Left ventricle myocardium superior (tissue), 1 donor: ENCODE data around the gene LRRN4CL. TPM values are rescaled to one million over a fixed set of nuclear protein-coding genes. Genes with fewer than 3 reads are reported as not detected.
A peak's percentile ranks its signal among the peaks of the same experiment; 100 is the strongest.
"Not testable (repeated sequence)": the region's sequence is repeated elsewhere in the genome, so short reads cannot be mapped to it uniquely, and the experiment has no call there.

Source experiments
- ATAC-seq: fragments of 200-7000 bp; cut with Tn5 transposase; one replicate; pipeline ENCODE4 v1.9.1; 2020; ENCODE audit warnings: mild to moderate bottlenecking, moderate library complexity
- DNase-seq: peaks from one replicate; pipeline ENCODE4 v3.0.0-alpha.2; 2020
- intact Hi-C: fragments of 100-400 bp; cut with micrococcal nuclease; formaldehyde crosslinking; loops from one replicate; pipeline ENCODE4 v1.11.0; 2022
- long read RNA-seq: library from polyadenylated mRNA; unstranded; transcript quantifications from one replicate; pipeline ENCODE4 v2.0.0, GENCODE V29; 2021
- total RNA-seq: library from RNA; stranded (reverse); fragmentation: NEBNext Ultra II Directional; extraction: Animal tissue kit (Norgen Biotek cat#: 25700); gene quantifications from one replicate; pipeline ENCODE4 v1.2.1, GENCODE V29; 2021
- donor health status: DM: no; HTN: yes; CAD: no; lungs with severe emphysema.

Gene LRRN4CL
- 3.4 TPM for total RNA-seq
- long read RNA-seq, partial matches to known transcripts = 0 of 1 reads
- long read RNA-seq, other reads (novel, unspliced or antisense) = 0 of 1 reads

DNA sequence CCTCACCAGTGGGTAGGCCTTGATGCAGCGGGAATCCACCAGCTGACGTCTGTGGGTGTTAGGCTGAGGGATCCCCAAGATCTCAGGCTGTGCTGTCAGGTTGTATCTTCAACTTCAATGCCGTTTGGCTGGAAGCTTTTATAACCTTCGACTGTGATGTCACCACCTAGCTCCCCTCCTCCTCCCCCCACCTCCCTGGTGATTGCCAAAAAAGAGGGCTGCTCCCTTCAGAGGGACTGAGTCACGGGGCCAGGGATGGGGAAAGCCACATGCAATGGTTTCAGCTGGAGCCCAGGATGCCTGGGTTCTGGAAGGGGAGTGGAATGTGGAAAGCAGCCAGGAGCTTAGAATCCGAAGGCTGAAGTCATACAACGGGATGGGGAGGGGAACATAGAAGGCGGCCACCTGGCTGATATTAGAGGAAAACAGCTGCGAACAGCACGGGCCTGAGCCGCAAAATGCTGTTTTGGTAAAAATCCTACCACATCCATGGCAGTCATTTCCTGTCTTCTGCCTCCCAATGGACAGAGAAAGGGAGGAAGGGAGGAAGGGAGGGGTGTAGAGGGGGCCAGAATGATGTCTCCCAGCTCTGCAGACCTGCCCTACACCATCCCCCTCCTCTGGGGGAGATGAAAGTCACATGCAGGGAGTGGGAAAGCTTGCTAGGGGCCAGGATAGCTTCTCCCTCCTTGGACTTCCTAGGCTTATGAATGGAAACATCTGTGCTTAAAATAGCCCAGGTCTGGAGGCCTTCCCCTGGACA, at the start of gene LRRN4CL:
Gene LRRN4CL (minus strand): TSS at position 110 of the 763 bp plus-strand sequence. CDS start 1,022 bp downstream, outside the sequence.
- peak; percentile 89 for ATAC-seq

DNA sequence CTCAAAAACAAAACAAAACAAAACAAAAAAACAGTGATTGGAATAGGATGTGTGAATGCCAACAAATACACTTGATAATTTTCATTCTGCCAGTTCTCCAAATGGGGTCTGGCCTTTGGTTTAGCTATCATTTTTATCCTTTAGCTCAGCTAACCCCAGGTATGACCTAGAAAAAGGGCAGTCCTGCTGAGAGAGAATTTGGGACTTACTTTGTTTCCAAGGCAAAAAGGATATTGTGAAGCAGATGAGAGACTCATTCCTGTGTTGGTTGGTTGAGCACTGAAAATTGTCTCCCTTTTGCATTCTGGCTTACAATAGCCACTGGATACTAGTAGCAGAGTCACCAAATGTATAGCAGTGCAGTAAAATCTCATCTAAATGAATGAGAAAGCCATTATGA, 47.9 kb upstream of the LRRN4CL start:
- ATAC-seq (no peak), DNase-seq (no peak)
- intact Hi-C loops = no loop called here

More for the DNA sequence above, at the start of gene LRRN4CL:
- peak; percentile 81 for DNase-seq
- intact Hi-C loops = no loop called here

DNA sequence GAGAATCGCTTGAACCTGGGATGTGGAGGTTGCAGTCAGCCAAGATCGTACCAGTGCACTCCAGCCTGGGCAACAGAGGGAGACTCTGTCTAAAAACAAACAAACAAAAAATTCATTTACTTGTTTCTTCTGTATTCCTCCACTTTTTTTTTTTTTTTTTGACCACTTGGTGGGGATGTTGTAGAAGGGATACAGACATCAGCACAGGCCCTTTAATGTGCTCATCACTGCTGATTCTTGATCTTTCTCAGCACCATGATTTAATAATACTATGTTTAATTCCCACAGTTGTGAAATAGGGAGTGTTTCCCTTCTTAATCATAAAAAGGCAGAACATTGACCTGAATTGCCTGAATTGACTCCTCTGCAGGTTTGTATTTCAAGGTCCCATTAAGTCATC, 43.5 kb upstream of the LRRN4CL start:
- intact Hi-C loops = no loop called here
- no peak for ATAC-seq
- no peak for DNase-seq

DNA sequence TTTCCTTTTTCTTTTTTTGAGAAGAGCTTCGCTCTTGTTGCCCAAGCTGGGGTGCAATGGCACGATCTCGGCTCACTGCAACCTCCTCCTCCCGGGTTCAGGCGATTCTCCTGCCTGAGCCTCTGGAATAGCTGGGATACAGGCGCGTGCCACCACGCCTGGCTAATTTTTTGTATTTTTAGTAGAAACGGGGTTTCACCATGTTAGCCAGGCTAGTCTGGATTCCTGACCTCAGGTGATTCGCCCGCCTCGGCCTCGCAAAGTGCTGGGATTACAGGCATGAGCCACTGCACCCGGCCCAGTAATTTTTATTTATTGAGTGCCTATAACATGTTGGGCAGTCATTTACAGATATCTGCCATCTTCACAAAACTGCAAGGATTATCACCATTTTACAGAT, 40.7 kb upstream of the LRRN4CL start:
- intact Hi-C loops, DNase-seq, ATAC-seq: not testable (repeated sequence)

DNA sequence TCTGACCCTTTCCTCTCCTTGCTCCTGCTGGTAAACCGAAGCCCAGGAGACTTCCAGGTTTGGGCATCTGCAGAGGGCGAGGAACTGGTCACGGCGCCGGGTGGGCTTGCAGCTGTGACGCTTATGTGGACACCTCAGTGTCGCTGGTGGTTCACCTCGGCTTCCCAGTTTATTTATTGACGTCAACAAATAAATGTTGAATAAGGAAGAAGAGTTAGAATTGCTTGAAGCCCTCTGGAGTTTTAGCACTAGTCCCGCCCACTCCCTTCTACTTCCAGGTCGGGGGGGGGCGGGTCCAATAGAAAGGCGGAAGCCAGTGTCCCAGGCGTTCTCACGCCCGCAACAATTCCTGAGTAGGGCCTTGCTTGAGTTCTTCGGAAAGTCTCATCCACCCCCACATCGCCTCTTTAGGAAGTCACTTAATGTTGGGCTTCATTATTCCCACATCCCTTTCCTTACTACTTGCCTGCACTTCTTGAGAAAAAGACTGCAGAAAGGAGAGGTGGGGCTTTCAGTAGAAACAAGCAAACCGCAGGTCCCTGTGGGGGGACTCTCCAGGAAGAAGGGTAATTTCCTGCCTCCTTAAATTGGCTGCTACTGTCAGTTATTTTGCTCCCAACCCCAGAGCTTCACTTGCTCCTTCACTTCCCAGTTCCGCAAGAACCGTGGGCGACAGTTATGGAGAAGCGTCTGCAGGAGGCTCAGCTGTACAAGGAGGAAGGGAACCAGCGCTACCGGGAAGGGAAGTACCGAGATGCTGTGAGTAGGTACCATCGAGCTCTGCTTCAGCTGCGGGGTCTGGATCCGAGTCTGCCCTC, 39.0 kb upstream of the LRRN4CL start, which contains the start of gene TTC9C:
Gene TTC9C (plus strand): TSS at position 316 of the 818 bp plus-strand sequence. CDS start 363 bp downstream, at position 679.
- intact Hi-C loops = no loop called here
- DNase-seq = peak; percentile 88

GRCh38 chr11:62727872-62728170, 38.5 kb upstream of the LRRN4CL start:
- intact Hi-C loops = no loop called here
- ATAC-seq = peak; percentile 80
- peak; percentile 84 for DNase-seq

More for the DNA sequence above, 39.0 kb upstream of the LRRN4CL start, which contains the start of gene TTC9C:
- peak; percentile 70 for ATAC-seq

GRCh38 chr11:62727165-62727871, 38.0 kb upstream of the LRRN4CL start, which contains the start of gene HNRNPUL2:
TSS of gene HNRNPUL2 (minus strand) at chr11:62727457. CDS start at chr11:62727156, 301 bp downstream.
- DNase-seq (peak; percentile 99), ATAC-seq (peak; percentile 93)
- intact Hi-C loops = no loop called here

- ATAC-seq (peak; percentile 3), DNase-seq (no peak)
- intact Hi-C loops = no loop called here
Measured at GRCh38 chr11:62726915-62727164, 37.5 kb upstream of the LRRN4CL start.

GRCh38 chr11:62726156-62726914, 37.0 kb upstream of the LRRN4CL start:
- intact Hi-C loops = no loop called here
- ATAC-seq (no peak), DNase-seq (no peak)

DNA sequence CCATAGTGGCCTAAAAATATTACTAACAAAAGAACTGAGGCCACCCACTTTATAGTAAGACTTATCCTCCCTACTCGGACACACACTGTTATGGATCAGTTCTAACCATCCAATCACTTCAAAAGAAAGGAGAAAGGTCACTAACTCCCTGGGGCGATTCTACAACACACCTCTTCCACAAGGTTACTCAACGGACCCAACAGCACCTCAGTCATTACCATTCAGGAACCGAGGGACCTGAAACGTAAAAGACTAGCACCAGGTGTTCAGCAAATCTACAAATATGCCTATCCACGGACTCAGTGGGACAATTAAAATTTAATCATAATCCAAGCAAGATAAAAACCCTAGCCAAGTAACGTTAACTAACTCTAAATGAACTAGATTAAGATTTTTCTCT, 36.3 kb upstream of the LRRN4CL start:
- intact Hi-C loops = no loop called here
- ATAC-seq (no peak), DNase-seq (no peak)

DNA sequence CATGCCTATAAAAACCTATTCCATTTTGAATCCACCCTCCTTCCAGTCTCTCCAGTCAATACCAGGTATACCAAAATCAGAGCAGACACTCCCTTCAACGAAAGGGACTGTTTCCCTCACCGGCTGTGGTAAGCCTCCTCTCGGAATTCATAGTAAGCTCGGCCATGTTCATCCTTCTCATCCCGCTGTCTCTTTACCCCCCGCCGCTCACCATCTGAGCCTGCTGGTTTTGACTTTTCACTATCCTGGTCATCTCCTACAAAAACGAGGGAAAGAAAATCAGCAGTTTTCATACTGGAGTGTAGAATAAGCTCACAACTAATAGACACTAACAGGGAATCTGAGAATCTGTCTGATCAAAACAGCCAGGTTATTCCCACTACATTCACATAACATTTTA, 34.8 kb upstream of the LRRN4CL start:
- intact Hi-C loops = no loop called here
- DNase-seq (no peak), ATAC-seq (no peak)

DNA sequence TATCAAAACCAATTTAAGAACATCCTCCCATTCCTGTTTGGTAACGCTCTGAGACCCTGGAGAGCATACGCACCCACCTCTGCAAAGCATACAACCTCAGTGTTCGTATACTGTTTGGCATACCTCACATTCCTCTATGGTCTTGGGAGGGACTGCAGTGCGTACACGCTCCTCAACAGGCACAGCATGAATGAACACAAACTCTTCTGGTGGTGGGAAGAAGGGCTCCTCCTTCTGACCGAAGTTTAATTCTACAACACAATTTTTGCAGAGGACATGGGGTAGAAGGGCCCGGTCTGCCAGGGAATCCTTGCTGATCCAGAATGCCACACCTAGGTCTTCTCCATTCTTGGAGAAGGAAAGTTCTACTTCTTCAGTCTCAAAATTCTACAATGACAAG, 32.7 kb upstream of the LRRN4CL start:
- intact Hi-C loops = no loop called here
- no peak for DNase-seq

GRCh38 chr11:62719302-62719978, 30.1 kb upstream of the LRRN4CL start:
- DNase-seq (no peak), ATAC-seq (no peak)
- intact Hi-C loops = no loop called here

More for the DNA sequence above, 32.7 kb upstream of the LRRN4CL start:
- no peak for ATAC-seq

GRCh38 chr11:62716816-62717215, 27.5 kb upstream of the LRRN4CL start:
- ATAC-seq = no peak
- no peak for DNase-seq
- intact Hi-C loops = no loop called here

- intact Hi-C loops = no loop called here
- ATAC-seq (no peak), DNase-seq (no peak)
Measured at GRCh38 chr11:62716206-62716605, 26.9 kb upstream of the LRRN4CL start.

DNA sequence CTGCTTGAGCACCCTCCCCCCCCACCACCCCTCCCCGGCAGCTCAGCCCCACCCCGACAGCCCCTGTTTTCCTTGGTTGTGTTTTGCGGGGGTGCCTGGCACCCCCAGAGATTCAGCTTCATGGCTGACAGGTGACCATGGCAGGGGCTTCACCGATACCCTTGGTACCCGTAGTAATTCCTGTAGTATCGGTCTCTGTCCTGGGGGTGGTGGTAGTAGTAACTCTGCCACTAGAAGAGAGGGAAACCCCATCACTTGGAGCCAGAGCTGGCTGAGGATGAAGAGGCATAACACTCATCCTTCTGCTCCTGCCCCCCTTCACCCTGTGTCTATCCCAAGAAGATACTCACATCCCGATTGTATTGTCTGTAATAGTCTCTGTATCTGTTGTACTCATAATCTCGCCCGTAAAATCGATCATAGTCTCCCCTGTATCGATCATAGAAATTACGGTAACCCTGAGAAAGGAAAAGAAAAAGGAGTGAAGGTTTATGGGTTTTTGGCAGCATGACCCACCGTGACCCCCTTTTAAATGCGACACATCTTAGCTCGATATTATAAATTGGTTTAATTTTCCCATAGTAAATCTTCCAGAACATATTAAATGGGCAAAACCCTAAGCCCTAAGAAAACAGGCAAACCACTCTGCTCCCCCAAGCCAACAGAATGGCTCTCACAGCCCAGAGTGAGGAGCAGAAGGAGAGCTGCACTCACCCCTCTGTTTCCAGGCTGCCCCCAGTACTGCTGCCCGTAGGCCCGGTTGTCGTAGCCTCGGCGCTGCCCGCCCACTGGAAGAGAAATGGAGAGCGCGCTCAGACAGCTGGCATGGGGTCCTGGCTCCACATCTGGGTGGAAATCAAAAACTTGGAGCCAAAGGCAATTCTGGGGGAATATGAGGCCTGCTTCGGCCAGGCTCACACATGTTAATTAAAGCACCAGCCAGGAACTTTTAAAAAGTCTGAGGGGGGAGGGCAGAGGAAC, 26.1 kb upstream of the LRRN4CL start:
- intact Hi-C loops = no loop called here
- no peak for ATAC-seq
- no peak for DNase-seq

DNA sequence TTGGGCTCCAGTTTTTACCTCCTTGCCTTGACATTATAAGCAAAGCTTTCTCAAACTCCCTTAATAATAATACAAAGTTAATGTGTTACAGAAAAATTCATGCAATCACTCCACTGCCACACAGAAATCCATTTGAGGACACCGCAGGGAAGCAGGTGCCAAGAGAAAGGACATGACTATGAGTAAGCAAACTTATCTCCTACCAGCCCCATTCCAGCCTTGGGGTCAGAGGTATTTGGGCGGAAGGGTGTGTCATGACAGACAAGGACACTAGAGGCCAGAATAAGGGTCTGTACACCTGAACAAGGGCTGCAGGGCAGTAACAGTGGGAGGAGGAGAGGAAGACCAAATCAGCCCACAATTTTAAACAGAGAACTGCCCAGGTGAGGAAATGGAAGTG, 24.0 kb upstream of the LRRN4CL start:
- no peak for DNase-seq
- peak; percentile 13 for ATAC-seq
- intact Hi-C loops = no loop called here
